Lower lobe of right lung (tissue), 2 donors: ENCODE results near the gene VSTM2B. TPM values are rescaled to one million over a fixed set of nuclear protein-coding genes. Genes with fewer than 3 reads are reported as not detected.

Experiments
- ATAC-seq, 2 donors: fragments of 200-7000 bp; cut with Tn5 transposase; one replicate each; pipeline ENCODE4 v1.9.1; 2020 to 2022; ENCODE audit warnings: mild to moderate bottlenecking in 2 of 2, moderate library complexity in 2 of 2
- DNase-seq: peaks from one replicate; pipeline ENCODE4 v3.0.0-alpha.2; 2020
- H3K27ac ChIP-seq: fragments of 200-600 bp; one replicate; pipeline ENCODE4 v1.8.0; 2022
- H3K27me3 ChIP-seq: fragments of 200-600 bp; one replicate; pipeline ENCODE4 v1.8.0; 2022; ENCODE audit warnings: low read depth
- H3K36me3 ChIP-seq: fragments of 200-600 bp; one replicate; pipeline ENCODE4 v1.8.0; 2022; ENCODE audit warnings: mild to moderate bottlenecking
- H3K4me1 ChIP-seq: fragments of 200-600 bp; one replicate; pipeline ENCODE4 v1.8.0; 2022
- H3K4me3 ChIP-seq: fragments of 200-600 bp; one replicate; pipeline ENCODE4 v1.8.0; 2022; ENCODE audit warnings: mild to moderate bottlenecking
- H3K9me3 ChIP-seq: fragments of 200-600 bp; one replicate; pipeline ENCODE4 v1.8.0; 2022
- CTCF ChIP-seq: fragments of 200-600 bp; IDR thresholded peaks from one replicate; pipeline ENCODE4 v1.8.0; 2022; ENCODE audit warnings: antibody characterized with exemption, mild to moderate bottlenecking
- intact Hi-C: fragments of 100-400 bp; cut with DNase I; formaldehyde crosslinking; loops from one replicate; pipeline ENCODE4 v1.11.0; 2022
- total RNA-seq: library from RNA; stranded (reverse); fragmentation: NEBNext Ultra II Directional; extraction: Animal tissue kit (Norgen Biotek cat#: 25700); gene quantifications from one replicate; pipeline ENCODE4 v1.2.1, GENCODE V29; 2021
- donor health status: DM: no; HTN: yes; CAD: no; lungs with severe emphysema.

VSTM2B gene
- total RNA-seq, 1 donor from 2014 or later, result not detected

GRCh38 chr19:29528946-29529645 lies 3.3 kb downstream of the VSTM2B start:
- H3K4me3 ChIP-seq, result no peak overlapping the region
- peaks cover 18% of the 10 kb centered on the region for H3K4me1 ChIP-seq
- H3K9me3 ChIP-seq, result no peaks in the 10 kb centered on the region
- intact Hi-C loops, result no loop called here
- TF ChIP-seq CTCF, result no peak
- no peak overlapping the region for H3K27ac ChIP-seq
- no peaks in the 10 kb centered on the region for H3K36me3 ChIP-seq
- DNase-seq (no peak), ATAC-seq (no peak)
- H3K27me3 ChIP-seq, result peaks cover 99% of the 10 kb centered on the region

- no peak for DNase-seq
- H3K27me3 ChIP-seq, result peaks cover 92% of the 10 kb centered on the region
These were observed 4.1 kb downstream of the VSTM2B start for GRCh38 chr19:29529646-29530539.

GRCh38 chr19:29530540-29531457 lies 5.0 kb downstream of the VSTM2B start:
- no peak for ATAC-seq

More at GRCh38 chr19:29529646-29530539, 4.1 kb downstream of the VSTM2B start:
- intact Hi-C loops, result no loop called here
- no peak for TF ChIP-seq CTCF
- Histone ChIP-seq H3K4me3 (no peak overlapping the region), H3K27ac (no peak overlapping the region), H3K36me3 (no peaks in the 10 kb centered on the region), H3K9me3 (no peaks in the 10 kb centered on the region), H3K4me1 (peaks cover 18% of the 10 kb centered on the region)
- no peak for ATAC-seq

GRCh38 chr19:29531458-29532025 lies 5.7 kb downstream of the VSTM2B start:
- Histone ChIP-seq H3K9me3 (no peaks in the 10 kb centered on the region), H3K27ac (no peak overlapping the region), H3K4me3 (no peak overlapping the region), H3K27me3 (peaks cover 81% of the 10 kb centered on the region), H3K36me3 (no peaks in the 10 kb centered on the region), H3K4me1 (peaks cover 17% of the 10 kb centered on the region)
- ATAC-seq (no peak), DNase-seq (no peak)
- TF ChIP-seq CTCF, result no peak
- intact Hi-C loops, result no loop called here

More at GRCh38 chr19:29530540-29531457, 5.0 kb downstream of the VSTM2B start:
- Histone ChIP-seq H3K36me3 (no peaks in the 10 kb centered on the region), H3K9me3 (no peaks in the 10 kb centered on the region), H3K27ac (no peak overlapping the region), H3K4me1 (peaks cover 18% of the 10 kb centered on the region), H3K27me3 (peaks cover 88% of the 10 kb centered on the region), H3K4me3 (no peak overlapping the region)
- no peak for DNase-seq
- TF ChIP-seq CTCF, result no peak
- intact Hi-C loops, result no loop called here

- Histone ChIP-seq H3K27me3 (peaks cover 75% of the 10 kb centered on the region), H3K4me1 (peaks cover 11% of the 10 kb centered on the region), H3K4me3 (no peak overlapping the region), H3K36me3 (no peaks in the 10 kb centered on the region), H3K27ac (no peak overlapping the region), H3K9me3 (no peaks in the 10 kb centered on the region)
- ATAC-seq (no peak), DNase-seq (no peak)
- no peak for TF ChIP-seq CTCF
- intact Hi-C loops, result no loop called here
These were observed 6.3 kb downstream of the VSTM2B start for GRCh38 chr19:29532097-29532496.
